HG03103 (cell line): ENCODE data around the gene IVNS1ABP.
"Not testable (repeated sequence)": the region's sequence is repeated elsewhere in the genome, so short reads cannot be mapped to it uniquely, and the experiment has no call there.

Source experiments
- ATAC-seq: cut with Tn5 transposase; IDR thresholded peaks from one replicate; pipeline ENCODE4 v1.9.1; 2021; ENCODE audit warnings: low read depth; ENCODE audit not compliant: unreplicated experiment

IVNS1ABP gene

DNA sequence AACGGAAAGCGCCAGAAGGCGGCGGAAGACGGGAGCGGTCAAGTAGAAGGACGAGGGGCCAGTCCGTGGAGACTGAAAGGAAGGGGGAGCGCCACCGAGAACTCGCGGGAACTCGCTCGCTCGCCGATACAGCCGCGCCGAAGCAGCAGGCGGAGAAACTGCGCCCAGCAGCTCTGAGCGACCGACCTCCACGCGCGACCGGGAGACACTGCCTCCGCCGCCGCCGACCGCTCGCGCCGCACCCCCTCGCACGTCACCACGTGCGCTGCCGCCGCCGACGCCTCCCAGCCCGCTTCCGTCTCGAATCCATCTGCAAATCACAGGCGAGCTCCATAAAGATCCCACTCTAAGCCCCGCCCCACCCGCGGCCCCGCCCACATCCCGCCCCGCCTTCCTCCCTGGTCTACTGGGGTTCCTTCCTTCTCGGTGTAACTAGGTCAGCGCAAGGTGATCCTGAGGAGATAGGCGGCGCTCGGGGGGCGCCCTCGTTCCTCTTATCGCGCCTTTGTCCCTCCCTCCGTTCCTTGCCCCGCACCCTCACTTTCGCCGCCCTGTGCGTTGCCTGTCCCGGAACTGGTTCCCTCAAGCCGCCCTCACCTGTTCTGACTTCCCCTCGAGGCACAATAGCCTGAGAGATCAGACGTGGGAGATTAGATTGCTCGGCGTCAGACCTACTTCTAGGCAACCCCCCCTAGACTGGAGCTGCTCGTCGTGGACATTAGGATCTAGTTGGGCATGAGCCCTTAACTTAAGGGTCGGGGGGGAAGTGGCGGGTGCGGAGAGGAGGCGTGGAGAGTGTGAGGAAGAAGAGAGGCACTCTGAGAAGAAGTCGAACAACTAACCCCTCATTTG is at the start of gene IVNS1ABP:
Gene IVNS1ABP, minus strand, starts transcription at position 210 of the 852 bp plus-strand sequence. CDS start 7,750 bp downstream, outside the sequence.
- peak; percentile 64 for ATAC-seq

GRCh38 chr1:185365951-185366350 is 48.9 kb upstream of the IVNS1ABP start:
- ATAC-seq: no peak

DNA sequence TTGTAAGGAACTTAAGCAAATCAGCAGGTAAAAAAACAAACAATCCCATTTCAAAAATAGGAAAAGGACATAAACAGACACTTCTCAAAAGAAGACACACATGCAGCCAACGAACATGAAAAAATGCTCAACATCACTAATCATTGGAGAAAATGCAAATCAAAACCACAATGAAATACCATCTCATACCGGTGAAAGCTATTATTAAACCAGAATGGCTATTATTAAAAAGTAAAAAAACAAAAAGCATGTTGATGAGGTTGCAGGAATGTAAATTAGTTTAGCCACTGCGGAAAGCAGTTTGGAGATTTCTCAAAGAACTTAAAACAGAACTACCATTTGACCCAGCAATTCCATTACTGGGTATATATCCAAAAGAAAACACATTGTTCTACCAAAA is 47.5 kb upstream of the IVNS1ABP start:
- ATAC-seq: not testable (repeated sequence)

DNA sequence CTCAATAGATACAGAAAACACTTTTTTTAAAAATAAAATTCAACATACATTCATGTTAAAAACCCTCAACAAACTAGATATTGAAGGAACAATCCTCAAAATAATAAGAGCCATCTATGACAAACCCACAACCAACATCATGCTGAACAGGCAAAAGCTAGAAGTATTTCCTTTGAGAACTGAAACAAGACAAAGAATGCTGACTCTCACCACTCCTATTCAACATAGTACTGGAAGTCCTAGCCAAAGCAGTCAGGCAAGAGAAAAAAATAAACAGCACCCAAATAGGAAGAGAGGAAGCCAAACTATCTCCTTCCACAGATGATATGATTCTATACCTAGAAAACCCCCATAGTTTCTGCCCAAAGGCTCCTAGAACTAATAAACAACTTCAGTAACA is 46.2 kb upstream of the IVNS1ABP start:
- ATAC-seq: no peak

- no peak for ATAC-seq
These were observed 43.7 kb upstream of the IVNS1ABP start for GRCh38 chr1:185360714-185361113.

- ATAC-seq: no peak
These were observed 41.9 kb upstream of the IVNS1ABP start for GRCh38 chr1:185358957-185359356.

DNA sequence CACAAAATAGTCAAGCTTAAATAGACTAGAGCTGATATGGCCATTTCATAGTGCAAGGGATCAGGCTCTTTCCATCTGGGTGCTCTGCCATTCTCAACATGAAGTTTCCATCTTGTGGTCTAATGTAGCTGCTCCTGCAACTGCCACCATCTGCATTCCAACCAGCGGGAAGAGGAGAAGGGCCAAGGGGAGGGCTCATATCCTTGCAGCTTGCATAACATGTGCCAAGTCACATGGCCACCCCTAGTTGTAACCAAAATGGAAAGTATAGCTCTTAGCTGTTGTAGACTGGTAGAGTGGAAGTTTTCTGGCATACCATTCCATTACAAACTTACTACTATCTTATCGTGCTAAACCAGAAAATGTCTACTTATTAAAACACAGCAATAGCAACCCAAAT is 38.9 kb upstream of the IVNS1ABP start:
- ATAC-seq: no peak

DNA sequence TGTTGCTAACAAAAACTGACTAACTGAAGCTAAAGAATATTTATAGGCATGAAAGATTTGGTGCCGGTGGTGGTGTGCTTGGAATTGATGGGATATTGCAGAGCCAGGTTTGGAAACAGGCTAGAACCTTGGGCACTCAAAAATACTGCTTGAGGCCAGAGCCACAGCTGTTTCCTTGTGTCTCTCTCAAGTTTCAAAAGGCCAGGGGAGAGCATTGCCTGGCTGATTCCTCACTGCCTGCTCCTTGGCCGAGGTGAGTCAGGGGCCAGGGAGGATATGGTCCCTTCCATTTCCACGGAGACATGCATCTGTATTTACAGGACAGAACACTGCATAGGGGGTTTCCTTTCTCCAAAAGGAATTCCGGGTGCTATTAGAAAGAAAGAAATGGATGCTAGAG is 36.1 kb upstream of the IVNS1ABP start:
- no peak for ATAC-seq

DNA sequence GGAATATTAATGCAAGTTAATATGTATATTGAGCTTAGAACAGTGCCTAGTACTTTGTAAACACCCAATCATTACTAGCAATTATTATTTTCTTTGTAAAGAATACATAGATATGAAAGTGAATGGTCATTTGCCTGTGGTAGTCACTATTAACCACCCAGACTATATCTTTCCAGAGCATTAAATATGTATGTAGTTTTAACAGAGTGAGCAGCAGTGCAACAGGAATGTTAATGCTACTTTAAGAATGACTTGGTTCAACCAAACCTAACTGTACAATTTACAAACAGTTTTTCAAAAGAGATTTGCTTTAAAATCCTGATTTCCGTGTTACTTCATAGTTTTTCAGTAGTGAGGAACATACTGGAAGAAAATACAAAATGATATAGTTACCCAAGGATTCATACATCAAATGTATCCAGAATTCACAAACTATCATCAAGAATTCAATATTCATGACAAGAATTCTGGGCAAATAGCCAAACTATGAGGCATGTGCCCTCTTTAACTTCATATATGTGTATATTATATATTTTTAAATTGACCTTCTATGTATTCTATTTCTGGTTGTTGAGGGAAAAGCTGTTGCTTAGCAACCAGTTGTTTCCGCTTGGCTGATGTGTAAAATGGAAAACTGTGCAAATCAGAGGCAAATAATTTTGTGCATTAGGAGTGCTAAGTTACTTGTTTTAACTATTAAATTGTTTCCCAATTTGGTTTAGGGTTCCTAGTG is 34.9 kb upstream of the IVNS1ABP start:
- ATAC-seq: no peak

GRCh38 chr1:185350027-185350442 is 33.0 kb upstream of the IVNS1ABP start:
- no peak for ATAC-seq

GRCh38 chr1:185349556-185349955 is 32.5 kb upstream of the IVNS1ABP start:
- ATAC-seq: no peak

DNA sequence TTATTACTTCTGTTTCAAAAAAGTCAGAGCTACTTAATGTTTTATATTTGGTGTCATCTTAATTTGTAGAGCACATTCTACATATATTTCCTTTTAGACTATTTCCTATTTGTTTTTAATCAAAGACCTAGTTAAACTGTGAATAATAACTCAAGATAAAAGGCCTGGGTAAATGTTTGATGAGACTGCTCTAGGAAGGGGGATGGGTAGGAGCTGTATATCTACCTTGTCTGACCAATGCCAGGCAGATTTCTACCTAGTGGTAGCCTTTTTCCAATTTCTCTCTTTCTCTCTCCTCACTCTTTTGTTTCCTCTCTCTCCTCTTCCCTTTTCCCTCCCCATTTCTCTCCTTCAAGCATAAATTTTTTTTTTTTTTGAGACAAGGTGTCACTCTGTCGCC is 31.9 kb upstream of the IVNS1ABP start:
- ATAC-seq: no peak

GRCh38 chr1:185348296-185348695 is 31.3 kb upstream of the IVNS1ABP start:
- no peak for ATAC-seq

- no peak for ATAC-seq
These were observed 29.1 kb upstream of the IVNS1ABP start for GRCh38 chr1:185345913-185346720.

DNA sequence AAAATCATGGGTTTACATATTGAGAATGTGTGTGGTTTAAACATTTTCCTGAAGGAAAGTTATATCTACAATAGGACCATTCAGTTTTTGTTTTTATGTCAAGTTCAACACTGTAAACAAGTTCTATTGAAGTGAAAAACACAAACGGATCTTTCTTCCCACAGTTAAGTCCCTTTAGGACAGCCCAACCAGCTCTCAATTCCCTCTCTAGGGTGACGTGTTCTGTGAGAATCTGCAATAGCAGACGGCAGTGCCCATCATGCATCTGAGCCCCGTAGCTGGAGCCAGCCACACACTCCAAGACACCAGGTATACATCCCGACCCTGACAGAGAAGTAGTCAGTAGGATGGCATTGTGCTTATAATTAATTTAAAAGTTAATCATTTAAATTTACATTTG is 26.3 kb upstream of the IVNS1ABP start:
- no peak for ATAC-seq

DNA sequence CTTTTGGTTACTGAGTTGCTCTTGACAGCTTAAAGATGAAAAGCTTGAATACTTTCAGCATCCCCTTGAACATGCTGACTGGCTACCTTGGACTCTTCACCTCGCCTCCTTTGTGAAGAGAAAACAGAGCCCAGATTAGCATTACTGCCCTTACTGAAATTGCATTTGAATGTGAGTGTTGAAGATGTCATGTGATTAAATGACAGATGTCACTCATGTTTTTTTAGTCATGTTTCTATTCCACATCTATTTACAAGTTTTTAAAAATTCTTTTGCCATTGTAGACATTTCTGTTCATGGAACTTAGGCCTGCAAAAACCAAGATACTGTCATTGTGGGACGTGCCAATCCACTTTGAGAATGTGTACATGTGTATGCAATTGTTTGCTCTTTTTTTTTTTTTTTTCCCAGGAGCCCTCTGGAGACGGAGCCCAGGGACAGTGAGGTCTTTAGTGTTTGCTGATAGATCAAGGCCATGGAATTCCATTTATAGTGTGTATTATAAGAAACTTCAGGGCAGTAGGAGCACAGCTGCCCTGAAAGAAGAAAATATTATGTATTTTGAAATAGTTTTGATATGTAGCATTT is 25.7 kb upstream of the IVNS1ABP start:
- no peak for ATAC-seq

DNA sequence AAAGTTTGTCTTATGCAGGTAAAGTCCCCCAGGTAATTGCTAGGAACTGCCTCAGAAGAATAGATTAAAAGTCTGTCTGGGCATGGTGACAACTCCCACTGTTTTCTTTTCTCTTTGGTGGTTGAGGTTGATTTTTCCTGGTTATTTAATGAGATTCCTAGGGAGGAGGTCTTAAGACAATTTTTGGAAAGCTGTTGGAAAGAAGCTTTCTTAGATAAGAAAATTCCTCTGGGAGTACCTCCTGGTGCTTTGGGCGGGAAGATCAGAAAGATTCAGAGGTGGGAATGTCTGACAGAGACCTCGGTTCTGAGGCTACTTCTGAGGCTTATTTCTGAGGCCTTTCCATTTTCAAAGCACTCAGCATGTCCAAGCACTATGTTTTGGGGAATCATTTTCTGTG is 25.0 kb upstream of the IVNS1ABP start:
- no peak for ATAC-seq

DNA sequence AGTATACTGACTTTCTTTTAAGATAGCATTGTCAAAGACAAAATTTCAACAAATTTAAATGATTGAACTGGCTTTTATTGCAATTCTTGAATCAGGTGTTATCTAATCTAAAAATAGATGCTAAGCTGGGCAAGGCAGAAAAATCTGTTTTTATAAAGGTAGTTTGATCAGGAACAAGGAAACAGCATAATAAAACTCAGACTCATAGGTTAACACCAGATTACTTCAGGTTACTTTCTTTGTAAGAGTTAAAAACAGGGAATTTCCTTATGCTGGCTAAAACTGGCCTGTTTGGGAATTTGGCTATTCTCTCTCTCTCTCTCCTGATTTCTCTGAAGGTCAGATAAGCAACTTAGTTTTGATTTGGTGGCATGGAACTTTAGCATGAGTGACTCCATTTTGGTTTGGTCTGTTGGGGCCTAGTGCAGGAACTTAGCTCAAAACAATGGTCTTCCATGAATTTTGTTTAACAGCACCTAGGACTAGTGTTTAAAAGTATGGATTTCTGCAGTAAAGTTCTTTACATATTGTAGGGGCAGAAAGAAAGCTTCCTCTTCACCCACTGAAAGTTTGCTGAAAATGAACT is 24.2 kb upstream of the IVNS1ABP start:
- no peak for ATAC-seq

DNA sequence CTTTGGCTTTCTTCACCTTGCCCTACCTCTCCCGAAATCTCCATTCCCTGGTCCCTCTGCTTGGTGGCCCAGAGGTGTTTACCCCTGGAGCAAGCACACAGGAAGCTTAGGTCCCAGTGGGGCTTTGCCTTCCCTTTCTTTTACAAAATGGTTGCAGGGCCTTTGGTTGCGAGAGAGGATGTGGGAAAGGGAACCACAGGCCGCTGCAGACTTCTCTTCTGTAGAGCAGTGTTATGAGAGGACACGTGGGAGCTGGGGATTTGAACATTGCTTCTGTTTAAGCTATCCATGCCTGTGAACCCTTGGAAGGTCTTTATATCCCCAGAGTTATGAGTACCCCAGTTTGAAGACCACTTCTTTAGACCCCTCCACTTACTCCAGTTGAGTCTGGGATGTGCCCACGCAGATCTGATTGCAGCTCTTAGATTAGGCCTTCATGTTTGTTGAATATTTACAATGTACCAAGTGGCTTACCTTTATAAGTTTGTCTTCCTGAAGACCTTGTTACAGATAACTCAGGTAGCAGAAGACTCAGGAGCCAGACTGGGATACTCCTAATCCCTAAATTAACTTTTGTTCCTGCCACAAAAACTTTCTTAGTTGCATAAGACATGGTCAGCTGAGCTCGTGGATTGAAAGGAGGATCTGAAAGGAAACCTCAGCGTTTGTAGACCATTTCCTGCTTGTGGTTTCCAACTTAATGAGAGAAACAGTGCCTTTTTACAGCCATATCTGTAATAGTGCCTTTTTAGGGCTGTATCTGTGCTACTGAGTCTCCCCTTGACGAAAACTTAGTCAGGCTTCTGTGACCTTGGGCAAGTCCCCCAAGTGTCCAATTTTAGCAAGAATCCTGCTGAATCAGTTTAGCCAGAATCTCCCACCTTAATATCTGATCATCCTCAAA is 21.9 kb upstream of the IVNS1ABP start:
- peak; percentile 97 for ATAC-seq
